Measurements from ENCODE around the gene OTOP1.

Gene OTOP1

GRCh38 chr4:4226606-4227438 lies at the start of gene OTOP1:
TSS of gene OTOP1 (minus strand) at chr4:4226929. CDS start at chr4:4226864, 65 bp downstream.
- Mint-ChIP-seq H3K4me3 (peak within 1 kb of the TSS; percentile 74), H3K27ac (no peak within 1 kb of the TSS), H3K36me3 (ENCODE audit: low read depth) (peaks cover 8% of the 10 kb centered on the region), H3K27me3 (ENCODE audit: low read depth, poor library complexity) (peaks cover 99% of the 10 kb centered on the region), H3K4me1 (peaks cover 8% of the 10 kb centered on the region), H3K9me3 (peaks cover 30% of the 10 kb centered on the region)
- no peak for TF ChIP-seq CTCF (IDR thresholded peaks at IDR 0.05)
- peak; percentile 14 for DNase-seq

- Mint-ChIP-seq H3K4me3 (no peak overlapping the region), H3K27ac (no peak overlapping the region), H3K36me3 (ENCODE audit: low read depth) (peaks cover 47% of the 10 kb centered on the region), H3K9me3 (no peaks in the 10 kb centered on the region), H3K27me3 (ENCODE audit: low read depth, poor library complexity) (peaks cover 6% of the 10 kb centered on the region), H3K4me1 (no peaks in the 10 kb centered on the region)
- no peak for TF ChIP-seq CTCF (IDR thresholded peaks at IDR 0.05)
- DNase-seq: no peak
These were observed 47.5 kb upstream of the OTOP1 start for GRCh38 chr4:4274226-4274625.

GRCh38 chr4:4271912-4272311 lies 45.2 kb upstream of the OTOP1 start:
- no peaks in the 10 kb centered on the region for H3K4me1 Mint-ChIP-seq
- no peaks in the 10 kb centered on the region for H3K9me3 Mint-ChIP-seq
- peaks cover 50% of the 10 kb centered on the region for H3K36me3 Mint-ChIP-seq (ENCODE audit: low read depth)
- peaks cover 6% of the 10 kb centered on the region for H3K27me3 Mint-ChIP-seq (ENCODE audit: low read depth, poor library complexity)
- no peak overlapping the region for H3K4me3 Mint-ChIP-seq
- no peak for TF ChIP-seq CTCF (IDR thresholded peaks at IDR 0.05)
- no peak for DNase-seq
- H3K27ac Mint-ChIP-seq: no peak overlapping the region

- Mint-ChIP-seq H3K36me3 (ENCODE audit: low read depth) (peaks cover 59% of the 10 kb centered on the region), H3K4me3 (no peak overlapping the region), H3K9me3 (peaks cover 4% of the 10 kb centered on the region)
These were observed 43.8 kb upstream of the OTOP1 start for GRCh38 chr4:4270529-4270928.

GRCh38 chr4:4269856-4270255 lies 43.1 kb upstream of the OTOP1 start:
- Mint-ChIP-seq H3K4me3 (no peak overlapping the region), H3K36me3 (ENCODE audit: low read depth) (peaks cover 56% of the 10 kb centered on the region), H3K4me1 (no peaks in the 10 kb centered on the region), H3K27ac (no peak overlapping the region), H3K27me3 (ENCODE audit: low read depth, poor library complexity) (peaks cover 6% of the 10 kb centered on the region), H3K9me3 (peaks cover 4% of the 10 kb centered on the region)
- DNase-seq: no peak
- TF ChIP-seq CTCF (IDR thresholded peaks at IDR 0.05): no peak

More at GRCh38 chr4:4270529-4270928, 43.8 kb upstream of the OTOP1 start:
- no peak for DNase-seq
- TF ChIP-seq CTCF (IDR thresholded peaks at IDR 0.05): no peak
- H3K4me1 Mint-ChIP-seq: no peaks in the 10 kb centered on the region
- peaks cover 6% of the 10 kb centered on the region for H3K27me3 Mint-ChIP-seq (ENCODE audit: low read depth, poor library complexity)
- no peak overlapping the region for H3K27ac Mint-ChIP-seq

GRCh38 chr4:4269331-4269731 lies 42.6 kb upstream of the OTOP1 start:
- H3K27ac Mint-ChIP-seq: no peak overlapping the region
- peaks cover 4% of the 10 kb centered on the region for H3K9me3 Mint-ChIP-seq
- H3K4me1 Mint-ChIP-seq: no peaks in the 10 kb centered on the region
- DNase-seq: no peak
- H3K27me3 Mint-ChIP-seq (ENCODE audit: low read depth, poor library complexity): peaks cover 5% of the 10 kb centered on the region
- H3K4me3 Mint-ChIP-seq: no peak overlapping the region
- no peak for TF ChIP-seq CTCF (IDR thresholded peaks at IDR 0.05)
- H3K36me3 Mint-ChIP-seq (ENCODE audit: low read depth): peaks cover 51% of the 10 kb centered on the region
